Measurements from ENCODE around the gene SELPLG. TPM values are rescaled to one million over a fixed set of nuclear protein-coding genes. Genes with fewer than 3 reads are reported as not detected.

The SELPLG gene
- total and polyA plus RNA-seq, 11 donors: 1.0 to 26.7 (median 4.0) TPM

GRCh38 chr12:108594960-108595710, 38.6 kb downstream of the SELPLG start:
- 94 to 97% (median 96%) methylated on average over 7 of the region's 7 CpGs for WGBS, 4 donors
- Histone ChIP-seq H3K4me1 (no peaks in the 10 kb centered on the region), H3K36me3 (no peaks in the 10 kb centered on the region), H3K9me3 (no peaks in the 10 kb centered on the region), H3K27me3 (no peaks in the 10 kb centered on the region), H3K4me3 (peak overlapping the region in 3 of 12 donors; percentile 24 to 57 (median 57)), H3K27ac (no peak overlapping the region)
- no peak for TF ChIP-seq POLR2A (IDR thresholded peaks at IDR 0.05)
- TF ChIP-seq CTCF (IDR thresholded peaks at IDR 0.05): no peak
- intact Hi-C loops (cut with DNase I): no loop called here
- ATAC-seq: no peak
- DNase-seq: no peak

DNA sequence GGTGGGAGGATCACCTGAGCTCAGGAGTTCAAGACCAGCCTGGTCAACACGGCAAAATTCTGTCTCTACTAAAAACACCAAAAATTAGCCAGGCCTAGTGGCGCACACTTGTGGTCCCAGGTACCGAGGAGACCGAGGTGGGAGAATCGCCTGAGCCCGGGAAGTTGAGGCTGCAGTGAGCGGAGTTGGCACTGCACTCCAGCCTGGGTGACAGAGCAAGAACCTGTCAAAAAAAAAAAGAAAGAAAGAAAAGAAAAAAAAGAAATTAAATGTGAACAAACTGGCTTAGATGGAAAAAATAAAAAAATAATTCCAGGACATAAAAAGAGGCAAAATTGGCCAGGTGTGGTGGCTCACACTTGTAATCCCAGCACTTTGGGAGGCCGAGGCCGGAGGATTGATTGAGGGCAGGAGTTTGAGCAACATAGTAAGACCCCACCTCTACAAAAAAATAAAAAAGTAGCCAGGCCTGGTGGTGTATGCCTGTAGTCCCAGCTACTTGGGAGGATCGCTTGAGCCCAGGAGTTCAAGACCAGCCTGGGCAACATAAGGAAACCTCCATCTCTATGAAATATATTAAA, 39.3 kb downstream of the SELPLG start:
- Histone ChIP-seq H3K4me3 (no peak overlapping the region), H3K4me1 (peaks cover 0 to 5% (median 0%) of the 10 kb centered on the region in 12 donors), H3K36me3 (no peaks in the 10 kb centered on the region), H3K9me3 (no peaks in the 10 kb centered on the region), H3K27me3 (no peaks in the 10 kb centered on the region), H3K27ac (no peak overlapping the region)
- no peak for ATAC-seq
- no peak for DNase-seq
- intact Hi-C loops (cut with DNase I): no loop called here
- no peak for TF ChIP-seq POLR2A (IDR thresholded peaks at IDR 0.05)
- no peak for TF ChIP-seq CTCF (IDR thresholded peaks at IDR 0.05)
- WGBS, 4 donors: 96 to 97% (median 97%) methylated on average over 10 of the region's 10 CpGs

- no peaks in the 10 kb centered on the region for H3K27me3 ChIP-seq
- intact Hi-C loops (cut with DNase I): no loop called here
- peak in 1 of 5 donors; percentile 14 for DNase-seq
- WGBS, 4 donors: 93 to 95% (median 95%) methylated on average over 25 of the region's 25 CpGs
- ATAC-seq: no peak
- TF ChIP-seq CTCF (IDR thresholded peaks at IDR 0.05): no peak
- no peak for TF ChIP-seq POLR2A (IDR thresholded peaks at IDR 0.05)
- peaks cover 0 to 14% (median 0%) of the 10 kb centered on the region in 12 donors for H3K4me1 ChIP-seq
- H3K36me3 ChIP-seq: no peaks in the 10 kb centered on the region
- H3K4me3 ChIP-seq: no peak overlapping the region
- H3K27ac ChIP-seq: no peak overlapping the region
- H3K9me3 ChIP-seq: no peaks in the 10 kb centered on the region
These were observed 41.4 kb downstream of the SELPLG start for GRCh38 chr12:108592033-108592909.
